Astrocyte of the cerebellum (primary cell): Measurements from ENCODE around the gene BMAL1.

Experiments
- DNase-seq: peaks from one replicate; pipeline ENCODE4 v3.0.0-alpha.2; 2011; ENCODE audit warnings: low read depth
- H3K4me3 ChIP-seq: 2 replicates; pipeline ENCODE4 v1.5.1; 2011; ENCODE audit warnings: mild to moderate bottlenecking, low read depth, low read length, moderate library complexity
- CTCF ChIP-seq: IDR thresholded peaks from 2 replicates; pipeline ENCODE4 v1.5.1; 2012; ENCODE audit warnings: low read length, low read depth, moderate library complexity, mild to moderate bottlenecking; ENCODE audit errors: missing control alignments
- in situ Hi-C: cut with HindIII; loops from 2 replicates; pipeline ENCODE4 v1.10.0; 2017; ENCODE audit warnings: low sequenced_read_pairs

BMAL1 gene

GRCh38 chr11:13358596-13359270 is 81.1 kb downstream of the BMAL1 start:
- in situ Hi-C loops: no loop called here
- H3K4me3 ChIP-seq: no peak overlapping the region
- no peak for TF ChIP-seq CTCF
- DNase-seq: peak; percentile 18

GRCh38 chr11:13362596-13363109 is 85.1 kb downstream of the BMAL1 start:
- H3K4me3 ChIP-seq: no peak overlapping the region
- in situ Hi-C loops: no loop called here
- TF ChIP-seq CTCF: no peak
- no peak for DNase-seq

- no peak overlapping the region for H3K4me3 ChIP-seq
- no peak for TF ChIP-seq CTCF
- in situ Hi-C loops: no loop called here
- no peak for DNase-seq
These were observed 86.8 kb downstream of the BMAL1 start for GRCh38 chr11:13364388-13364787.

- H3K4me3 ChIP-seq: no peak overlapping the region
- no peak for TF ChIP-seq CTCF
- in situ Hi-C loops: no loop called here
- DNase-seq: no peak
These were observed 88.9 kb downstream of the BMAL1 start for GRCh38 chr11:13366266-13367026.

- no peak overlapping the region for H3K4me3 ChIP-seq
- TF ChIP-seq CTCF: no peak
- in situ Hi-C loops: no loop called here
- DNase-seq: no peak
These were observed 89.5 kb downstream of the BMAL1 start for GRCh38 chr11:13367115-13367514.

- no peak overlapping the region for H3K4me3 ChIP-seq
- in situ Hi-C loops: no loop called here
- no peak for TF ChIP-seq CTCF
- DNase-seq: no peak
These were observed 90.5 kb downstream of the BMAL1 start for GRCh38 chr11:13368041-13368446.
